ENCODE measurements around the gene MYO10. TPM values are rescaled to one million over a fixed set of nuclear protein-coding genes. Genes with fewer than 3 reads are reported as not detected.
"Not testable (repeated sequence)": the region's sequence is repeated elsewhere in the genome, so short reads cannot be mapped to it uniquely, and the experiment has no call there.

Gene MYO10
- total RNA-seq, 8 experiments from 2014 or later = 0.41 to 57.0 (median 21.4) TPM

- ATAC-seq (replicated peaks in 6 of 8) = no peak
- in situ Hi-C loops (cut with MboI; ENCODE audit: low pct_unique_long_range_greater_than_20kb in 2 of 9, low sequenced_read_pairs in 9 of 9, unreplicated experiment in 9 of 9) = loop anchor here in 1 of 9 experiments (10.0 kb wide), 1 partner anchor 177 kb away; no protein-coding TSS in a partner anchor
- H3K27ac ChIP-seq = no peak overlapping the region
- WGBS, 10 experiments = 65 to 100% (median 94%) methylated on average over 2 of the region's 2 CpGs; no CpG with 5 or more reads in 2 of the 10 experiments
- H3K4me3 ChIP-seq = no peak overlapping the region
- H3K4me1 ChIP-seq (replicated peaks in 1 of 2) = peaks cover 0 to 7% of the 10 kb centered on the region in 2 donors
Observed at GRCh38 chr5:16661713-16662112, 274.4 kb downstream of the MYO10 start.

- in situ Hi-C loops (cut with MboI; ENCODE audit: low pct_unique_long_range_greater_than_20kb in 2 of 9, low sequenced_read_pairs in 9 of 9, unreplicated experiment in 9 of 9) = loop anchor here in 1 of 9 experiments (10.0 kb wide), 1 partner anchor 176 kb away; no protein-coding TSS in a partner anchor
Observed at GRCh38 chr5:16660982-16661381, 275.1 kb downstream of the MYO10 start.

GRCh38 chr5:16659536-16659935 is 276.6 kb downstream of the MYO10 start:
- no peak overlapping the region for H3K27ac ChIP-seq
- in situ Hi-C loops (cut with MboI; ENCODE audit: low pct_unique_long_range_greater_than_20kb in 2 of 9, low sequenced_read_pairs in 9 of 9, unreplicated experiment in 9 of 9) = no loop called here
- no peak for ATAC-seq (replicated peaks in 6 of 8)
- H3K4me1 ChIP-seq (replicated peaks in 1 of 2) = peaks cover 0 to 7% of the 10 kb centered on the region in 2 donors
- H3K4me3 ChIP-seq = no peak overlapping the region
- WGBS, 10 experiments = 60 to 100% (median 86%) methylated on average over 1 of the region's 1 CpG; no CpG with 5 or more reads in 2 of the 10 experiments

More at GRCh38 chr5:16660982-16661381, 275.1 kb downstream of the MYO10 start:
- no peak overlapping the region for H3K27ac ChIP-seq
- no peak for ATAC-seq (replicated peaks in 6 of 8)
- peaks cover 0 to 7% of the 10 kb centered on the region in 2 donors for H3K4me1 ChIP-seq (replicated peaks in 1 of 2)
- H3K4me3 ChIP-seq = no peak overlapping the region
- 55 to 94% methylated on average over 2 to 3 of the region's 5 CpGs; no CpG with 5 or more reads in 8 of the 10 experiments for WGBS, 10 experiments

- in situ Hi-C loops (cut with MboI; ENCODE audit: low pct_unique_long_range_greater_than_20kb in 2 of 9, low sequenced_read_pairs in 9 of 9, unreplicated experiment in 9 of 9) = no loop called here
- Histone ChIP-seq H3K27ac (no peak overlapping the region), H3K4me1 (replicated peaks in 1 of 2) (no peaks in the 10 kb centered on the region), H3K4me3 (no peak overlapping the region)
- no peak for ATAC-seq (replicated peaks in 6 of 8)
- 0 to 94% (median 50%) methylated on average over 1 to 2 of the region's 2 CpGs; no CpG with 5 or more reads in 4 of the 10 experiments for WGBS, 10 experiments
Observed at GRCh38 chr5:16656561-16657191, 279.4 kb downstream of the MYO10 start.

GRCh38 chr5:16654647-16655334 is 281.3 kb downstream of the MYO10 start:
- in situ Hi-C loops (cut with MboI; ENCODE audit: low pct_unique_long_range_greater_than_20kb in 2 of 9, low sequenced_read_pairs in 9 of 9, unreplicated experiment in 9 of 9) = no loop called here
- Histone ChIP-seq H3K4me3 (no peak overlapping the region), H3K4me1 (replicated peaks in 1 of 2) (no peaks in the 10 kb centered on the region), H3K27ac (no peak overlapping the region)
- ATAC-seq (replicated peaks in 6 of 8) = no peak
- WGBS, 10 experiments = 0 to 90% (median 43%) methylated on average over 2 to 5 of the region's 6 CpGs; no CpG with 5 or more reads in 2 of the 10 experiments

GRCh38 chr5:16648739-16649138 is 287.3 kb downstream of the MYO10 start:
- H3K27ac ChIP-seq; H3K4me1 ChIP-seq (replicated peaks in 1 of 2); ATAC-seq (replicated peaks in 6 of 8); in situ Hi-C loops (cut with MboI; ENCODE audit: low pct_unique_long_range_greater_than_20kb in 2 of 9, low sequenced_read_pairs in 9 of 9, unreplicated experiment in 9 of 9); H3K4me3 ChIP-seq: not testable (repeated sequence)
- 0 to 93% (median 87%) methylated on average over 1 to 6 of the region's 8 CpGs; no CpG with 5 or more reads in 5 of the 10 experiments for WGBS, 10 experiments

GRCh38 chr5:16644301-16644889 is 291.7 kb downstream of the MYO10 start:
- H3K4me1 ChIP-seq (replicated peaks in 1 of 2) = peaks cover 0 to 3% of the 10 kb centered on the region in 2 donors
- in situ Hi-C loops (cut with MboI; ENCODE audit: low pct_unique_long_range_greater_than_20kb in 2 of 9, low sequenced_read_pairs in 9 of 9, unreplicated experiment in 9 of 9) = no loop called here
- 42 to 92% (median 75%) methylated on average over 1 to 9 of the region's 11 CpGs; no CpG with 5 or more reads in 2 of the 10 experiments for WGBS, 10 experiments

GRCh38 chr5:16642867-16643266 is 293.2 kb downstream of the MYO10 start:
- H3K27ac ChIP-seq = no peak overlapping the region
- in situ Hi-C loops (cut with MboI; ENCODE audit: low pct_unique_long_range_greater_than_20kb in 2 of 9, low sequenced_read_pairs in 9 of 9, unreplicated experiment in 9 of 9) = no loop called here
- ATAC-seq (replicated peaks in 6 of 8) = peak in 7 of 8 experiments; percentile 46 to 96 (median 61)
- H3K4me3 ChIP-seq = no peak overlapping the region
- WGBS, 10 experiments = 0 to 85% (median 57%) methylated on average over 1 to 2 of the region's 2 CpGs; no CpG with 5 or more reads in 1 of the 10 experiments
- peaks cover 0 to 3% of the 10 kb centered on the region in 2 donors for H3K4me1 ChIP-seq (replicated peaks in 1 of 2)

More at GRCh38 chr5:16644301-16644889, 291.7 kb downstream of the MYO10 start:
- ATAC-seq (replicated peaks in 6 of 8) = no peak
- Histone ChIP-seq H3K27ac (no peak overlapping the region), H3K4me3 (no peak overlapping the region)

GRCh38 chr5:16639206-16639605 is 296.9 kb downstream of the MYO10 start:
- ATAC-seq (replicated peaks in 6 of 8) = no peak
- H3K4me3 ChIP-seq = no peak overlapping the region
- no peak overlapping the region for H3K27ac ChIP-seq
- in situ Hi-C loops (cut with MboI; ENCODE audit: low pct_unique_long_range_greater_than_20kb in 2 of 9, low sequenced_read_pairs in 9 of 9, unreplicated experiment in 9 of 9) = no loop called here
- H3K4me1 ChIP-seq (replicated peaks in 1 of 2) = peaks cover 0 to 3% of the 10 kb centered on the region in 2 donors
- 0 to 93% (median 88%) methylated on average over 1 to 4 of the region's 4 CpGs; no CpG with 5 or more reads in 5 of the 10 experiments for WGBS, 10 experiments

- Histone ChIP-seq H3K4me3 (no peak overlapping the region), H3K4me1 (replicated peaks in 1 of 2) (no peaks in the 10 kb centered on the region), H3K27ac (no peak overlapping the region)
- peak in 4 of 8 experiments; percentile 46 to 84 (median 58) for ATAC-seq (replicated peaks in 6 of 8)
- in situ Hi-C loops (cut with MboI; ENCODE audit: low pct_unique_long_range_greater_than_20kb in 2 of 9, low sequenced_read_pairs in 9 of 9, unreplicated experiment in 9 of 9) = no loop called here
- WGBS, 10 experiments = 0 to 100% (median 85%) methylated on average over 1 to 3 of the region's 3 CpGs; no CpG with 5 or more reads in 3 of the 10 experiments
Observed at GRCh38 chr5:16628376-16628775, 307.7 kb downstream of the MYO10 start.

GRCh38 chr5:16626696-16627264 is 309.3 kb downstream of the MYO10 start:
- no peak for ATAC-seq (replicated peaks in 6 of 8)
- Histone ChIP-seq H3K4me3 (no peak overlapping the region), H3K4me1 (replicated peaks in 1 of 2) (no peaks in the 10 kb centered on the region), H3K27ac (no peak overlapping the region)
- in situ Hi-C loops (cut with MboI; ENCODE audit: low pct_unique_long_range_greater_than_20kb in 2 of 9, low sequenced_read_pairs in 9 of 9, unreplicated experiment in 9 of 9) = no loop called here
- WGBS, 10 experiments = 0 to 75% (median 22%) methylated on average over 1 to 5 of the region's 5 CpGs; no CpG with 5 or more reads in 1 of the 10 experiments

GRCh38 chr5:16625096-16625495 is 311.0 kb downstream of the MYO10 start:
- in situ Hi-C loops (cut with MboI; ENCODE audit: low pct_unique_long_range_greater_than_20kb in 2 of 9, low sequenced_read_pairs in 9 of 9, unreplicated experiment in 9 of 9) = no loop called here
- Histone ChIP-seq H3K27ac (no peak overlapping the region), H3K4me3 (no peak overlapping the region), H3K4me1 (replicated peaks in 1 of 2) (no peaks in the 10 kb centered on the region)
- ATAC-seq (replicated peaks in 6 of 8) = no peak
- 18 to 100% (median 71%) methylated on average over 1 to 3 of the region's 3 CpGs; no CpG with 5 or more reads in 4 of the 10 experiments for WGBS, 10 experiments

All from motor neuron (in vitro differentiated cells).